ENCODE results near the gene BSPRY.
"Not testable (repeated sequence)": the region's sequence is repeated elsewhere in the genome, so short reads cannot be mapped to it uniquely, and the experiment has no call there.

BSPRY gene

DNA sequence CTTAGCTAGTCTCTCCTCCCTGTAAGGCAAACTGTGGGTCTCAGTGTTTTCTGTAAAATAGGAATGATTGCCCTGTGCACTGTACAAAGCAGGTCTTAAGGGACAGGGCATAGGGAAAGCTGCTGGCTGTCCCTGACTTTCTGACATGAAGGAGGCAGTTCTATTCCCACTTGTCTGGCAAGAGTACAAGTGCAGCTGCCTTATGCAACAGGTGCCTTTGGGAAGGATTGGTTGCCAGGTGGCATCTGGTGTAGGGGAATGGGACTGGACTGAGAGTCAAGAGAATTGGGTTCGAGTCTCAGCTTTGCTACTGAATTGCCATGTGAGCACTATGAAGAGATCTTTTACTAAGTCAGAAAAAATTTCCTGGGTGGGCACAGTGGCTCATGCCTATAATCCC is 10.0 kb downstream of the BSPRY start:
- Histone ChIP-seq H3K4me1 (ENCODE audit: control insufficient read depth, insufficient read depth, low read length) (peaks cover 9% of the 10 kb centered on the region), H3K9ac (ENCODE audit: low read length) (no peak overlapping the region), H3K27me3 (replicated peaks; ENCODE audit: control insufficient read depth, insufficient read depth, low read length) (peaks cover 28% of the 10 kb centered on the region), H3K9me3 (ENCODE audit: control insufficient read depth, low read length) (no peaks in the 10 kb centered on the region), H3K36me3 (ENCODE audit: control insufficient read depth, insufficient read depth, low read length, severe bottlenecking) (no peaks in the 10 kb centered on the region), H3K4me3 (ENCODE audit: low read length) (no peak overlapping the region)
- no peak for DNase-seq (ENCODE audit: low read depth)

DNA sequence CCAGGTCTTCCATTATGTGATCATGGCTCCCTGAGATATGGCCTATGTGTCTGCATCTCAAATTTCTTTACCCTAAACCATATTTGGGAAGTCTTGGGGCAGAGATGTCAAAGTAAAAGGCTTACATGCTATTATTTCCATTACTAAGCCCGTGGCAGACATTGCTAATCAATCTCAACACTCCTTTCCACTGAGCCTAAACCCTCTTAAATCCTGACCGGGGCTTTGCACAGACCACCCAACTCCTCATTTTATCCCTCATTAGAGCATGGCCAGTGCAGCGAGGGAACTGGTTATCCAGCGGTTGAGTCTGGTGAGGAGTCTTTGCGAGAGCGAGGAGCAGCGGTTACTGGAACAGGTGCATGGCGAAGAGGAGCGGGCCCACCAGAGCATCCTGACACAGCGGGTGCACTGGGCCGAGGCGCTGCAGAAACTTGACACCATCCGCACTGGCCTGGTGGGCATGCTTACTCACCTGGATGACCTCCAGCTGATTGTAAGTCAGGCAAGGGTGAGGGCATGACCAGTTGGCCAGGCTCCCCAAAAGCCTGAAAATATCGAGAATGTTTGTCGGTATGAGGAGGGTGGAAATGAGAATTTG is 11.0 kb downstream of the BSPRY start:
- Histone ChIP-seq H3K36me3 (ENCODE audit: control insufficient read depth, insufficient read depth, low read length, severe bottlenecking) (no peaks in the 10 kb centered on the region), H3K9ac (ENCODE audit: low read length) (no peak overlapping the region), H3K4me3 (ENCODE audit: low read length) (no peak overlapping the region), H3K9me3 (ENCODE audit: control insufficient read depth, low read length) (no peaks in the 10 kb centered on the region), H3K4me1 (ENCODE audit: control insufficient read depth, insufficient read depth, low read length) (peaks cover 12% of the 10 kb centered on the region), H3K27me3 (replicated peaks; ENCODE audit: control insufficient read depth, insufficient read depth, low read length) (peaks cover 18% of the 10 kb centered on the region)
- DNase-seq (ENCODE audit: low read depth) = no peak

DNA sequence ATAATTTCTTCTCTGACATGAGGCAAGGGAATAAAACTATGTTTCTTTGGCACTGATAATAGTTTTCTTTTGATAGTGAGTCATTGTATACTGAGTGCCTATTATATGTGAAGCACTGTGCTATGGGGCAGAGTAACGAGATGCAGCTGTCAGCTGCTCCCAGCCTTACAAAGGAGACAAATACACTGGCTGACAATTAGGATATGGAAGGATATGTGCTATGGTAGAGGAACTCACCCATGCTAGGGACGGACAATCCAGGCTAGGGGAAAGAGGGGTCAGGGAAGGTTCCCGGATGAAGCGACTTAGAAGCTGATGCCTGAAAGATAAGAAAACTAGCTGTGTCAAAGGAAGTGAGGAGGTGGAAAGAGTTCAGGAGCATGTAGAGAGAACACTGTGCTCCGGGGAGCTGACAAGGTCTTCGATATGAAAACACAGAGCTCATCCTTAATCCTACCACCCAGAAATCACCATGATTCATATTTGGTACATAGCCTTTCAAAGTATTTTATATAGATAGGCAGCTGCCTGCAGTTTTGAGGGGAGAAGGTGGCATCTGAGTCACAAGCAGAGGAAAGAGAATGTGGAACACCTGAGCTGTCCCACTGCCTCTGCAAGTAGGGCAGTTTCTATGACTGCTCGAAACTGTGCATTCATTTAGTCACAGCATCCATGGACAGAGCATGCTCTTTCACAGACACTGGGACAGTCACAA is 12.1 kb downstream of the BSPRY start:
- peaks cover 16% of the 10 kb centered on the region for H3K27me3 ChIP-seq (replicated peaks; ENCODE audit: control insufficient read depth, insufficient read depth, low read length)
- peak; percentile 55 for DNase-seq (ENCODE audit: low read depth)
- no peak overlapping the region for H3K4me3 ChIP-seq (ENCODE audit: low read length)
- no peak overlapping the region for H3K9ac ChIP-seq (ENCODE audit: low read length)
- peaks cover 21% of the 10 kb centered on the region for H3K4me1 ChIP-seq (ENCODE audit: control insufficient read depth, insufficient read depth, low read length)
- no peaks in the 10 kb centered on the region for H3K9me3 ChIP-seq (ENCODE audit: control insufficient read depth, low read length)
- no peaks in the 10 kb centered on the region for H3K36me3 ChIP-seq (ENCODE audit: control insufficient read depth, insufficient read depth, low read length, severe bottlenecking)

DNA sequence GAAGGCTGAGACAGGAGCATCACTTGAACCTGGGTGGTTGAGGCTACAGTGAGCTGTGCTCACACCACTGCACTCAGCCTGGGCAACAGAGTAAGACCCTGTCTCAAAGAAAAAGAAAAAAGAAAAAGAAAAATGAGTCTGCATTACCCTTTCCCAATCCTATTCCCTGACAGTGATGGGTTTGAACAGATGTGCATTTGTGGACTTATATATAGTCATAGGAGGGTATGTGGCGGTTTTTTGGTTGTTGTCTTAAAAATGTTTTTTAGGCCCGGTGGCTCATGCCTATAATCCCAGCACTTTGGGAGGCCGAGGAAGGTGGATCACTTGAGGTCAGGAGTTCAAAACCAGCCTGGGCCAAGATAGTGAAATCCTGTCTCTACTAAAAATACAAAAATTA is 14.0 kb downstream of the BSPRY start:
- DNase-seq (ENCODE audit: low read depth) = no peak
- Histone ChIP-seq H3K9ac (ENCODE audit: low read length) (no peak overlapping the region), H3K4me1 (ENCODE audit: control insufficient read depth, insufficient read depth, low read length) (peaks cover 21% of the 10 kb centered on the region), H3K4me3 (ENCODE audit: low read length) (no peak overlapping the region), H3K36me3 (ENCODE audit: control insufficient read depth, insufficient read depth, low read length, severe bottlenecking) (no peaks in the 10 kb centered on the region), H3K27me3 (replicated peaks; ENCODE audit: control insufficient read depth, insufficient read depth, low read length) (peaks cover 9% of the 10 kb centered on the region), H3K9me3 (ENCODE audit: control insufficient read depth, low read length) (no peaks in the 10 kb centered on the region)

DNA sequence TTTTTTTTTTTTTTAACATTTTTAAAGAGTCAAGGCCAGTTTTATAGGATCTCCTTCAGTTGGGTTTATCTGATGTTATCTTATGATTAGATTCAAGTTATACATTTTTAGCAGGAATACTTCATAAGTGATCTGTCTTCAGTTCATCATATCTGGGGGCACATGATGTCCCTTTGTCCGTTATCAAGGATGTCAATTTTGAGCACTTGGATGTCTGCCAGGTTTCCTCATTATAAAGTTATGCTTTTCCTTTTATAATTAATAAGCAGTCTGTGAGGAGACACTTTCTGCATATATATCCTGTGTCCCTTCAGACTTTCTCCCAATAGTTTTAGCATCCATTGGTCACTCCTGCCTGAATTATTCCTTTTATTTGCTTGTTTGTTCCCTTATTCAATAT is 15.6 kb downstream of the BSPRY start:
- no peak overlapping the region for H3K9ac ChIP-seq (ENCODE audit: low read length)

DNA sequence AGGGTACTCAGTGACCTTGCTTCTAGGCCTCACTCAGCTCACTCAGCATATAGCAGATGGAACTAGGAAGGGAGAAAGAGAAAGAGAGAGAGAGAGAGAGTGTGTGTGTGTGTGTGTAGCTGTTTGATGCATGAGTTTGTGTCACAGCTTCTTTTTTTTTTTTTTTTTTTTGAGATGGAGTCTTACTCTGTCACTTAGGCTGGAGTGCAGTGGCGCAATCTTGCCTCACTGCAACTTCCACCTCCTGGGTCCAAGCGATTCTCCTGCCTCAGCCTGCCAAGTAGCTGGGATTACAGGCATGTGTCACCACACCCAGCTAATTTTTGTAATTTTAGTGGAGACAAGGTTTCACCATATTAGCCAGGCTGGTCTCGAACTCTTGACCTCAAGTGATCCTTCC is 16.3 kb downstream of the BSPRY start:
- not testable (repeated sequence) for H3K36me3 ChIP-seq (ENCODE audit: control insufficient read depth, insufficient read depth, low read length, severe bottlenecking); H3K27me3 ChIP-seq (replicated peaks; ENCODE audit: control insufficient read depth, insufficient read depth, low read length); H3K9me3 ChIP-seq (ENCODE audit: control insufficient read depth, low read length); DNase-seq (ENCODE audit: low read depth); H3K9ac ChIP-seq (ENCODE audit: low read length); H3K4me3 ChIP-seq (ENCODE audit: low read length)
- peaks cover 21% of the 10 kb centered on the region for H3K4me1 ChIP-seq (ENCODE audit: control insufficient read depth, insufficient read depth, low read length)

More for the DNA sequence above, 15.6 kb downstream of the BSPRY start:
- Histone ChIP-seq H3K4me3 (ENCODE audit: low read length) (no peak overlapping the region), H3K27me3 (replicated peaks; ENCODE audit: control insufficient read depth, insufficient read depth, low read length) (no peaks in the 10 kb centered on the region), H3K9me3 (ENCODE audit: control insufficient read depth, low read length) (no peaks in the 10 kb centered on the region), H3K4me1 (ENCODE audit: control insufficient read depth, insufficient read depth, low read length) (peaks cover 21% of the 10 kb centered on the region), H3K36me3 (ENCODE audit: control insufficient read depth, insufficient read depth, low read length, severe bottlenecking) (no peaks in the 10 kb centered on the region)
- DNase-seq (ENCODE audit: low read depth) = no peak

DNA sequence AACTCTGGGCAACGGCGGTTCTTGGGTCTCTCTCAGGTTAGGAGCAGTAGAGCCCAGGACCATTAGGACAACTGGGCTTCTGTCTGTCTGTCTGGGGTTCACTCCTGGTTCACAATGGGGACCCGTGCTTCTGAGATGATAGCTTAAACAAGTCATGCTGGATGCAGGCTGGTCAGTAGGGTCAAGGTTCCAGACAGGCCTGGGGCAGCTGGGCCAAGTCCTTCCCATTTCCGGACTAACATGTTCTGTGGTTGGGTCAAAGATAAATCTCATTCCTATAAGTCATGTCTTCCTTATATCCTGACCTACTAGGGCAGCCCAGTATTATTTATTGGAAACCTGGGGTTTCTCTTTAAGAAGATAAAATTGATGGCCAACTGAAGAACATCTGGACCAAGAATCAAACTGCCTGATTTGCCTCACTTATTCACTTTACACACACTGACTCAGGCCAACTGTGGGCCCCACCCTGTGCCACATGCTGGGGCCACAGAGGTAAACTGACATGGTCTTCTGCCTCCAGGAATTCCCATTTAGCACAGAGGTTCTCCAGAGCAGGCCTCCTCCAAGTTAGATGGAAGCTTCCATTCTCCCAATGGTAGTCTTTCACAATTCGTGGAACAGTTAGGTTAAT is 19.1 kb downstream of the BSPRY start:
- peaks cover 12% of the 10 kb centered on the region for H3K4me1 ChIP-seq (ENCODE audit: control insufficient read depth, insufficient read depth, low read length)
- H3K27me3 ChIP-seq (replicated peaks; ENCODE audit: control insufficient read depth, insufficient read depth, low read length) = no peaks in the 10 kb centered on the region
- peaks cover 4% of the 10 kb centered on the region for H3K36me3 ChIP-seq (ENCODE audit: control insufficient read depth, insufficient read depth, low read length, severe bottlenecking)
- DNase-seq (ENCODE audit: low read depth) = no peak
- no peak overlapping the region for H3K4me3 ChIP-seq (ENCODE audit: low read length)
- H3K9me3 ChIP-seq (ENCODE audit: control insufficient read depth, low read length) = no peaks in the 10 kb centered on the region
- no peak overlapping the region for H3K9ac ChIP-seq (ENCODE audit: low read length)

DNA sequence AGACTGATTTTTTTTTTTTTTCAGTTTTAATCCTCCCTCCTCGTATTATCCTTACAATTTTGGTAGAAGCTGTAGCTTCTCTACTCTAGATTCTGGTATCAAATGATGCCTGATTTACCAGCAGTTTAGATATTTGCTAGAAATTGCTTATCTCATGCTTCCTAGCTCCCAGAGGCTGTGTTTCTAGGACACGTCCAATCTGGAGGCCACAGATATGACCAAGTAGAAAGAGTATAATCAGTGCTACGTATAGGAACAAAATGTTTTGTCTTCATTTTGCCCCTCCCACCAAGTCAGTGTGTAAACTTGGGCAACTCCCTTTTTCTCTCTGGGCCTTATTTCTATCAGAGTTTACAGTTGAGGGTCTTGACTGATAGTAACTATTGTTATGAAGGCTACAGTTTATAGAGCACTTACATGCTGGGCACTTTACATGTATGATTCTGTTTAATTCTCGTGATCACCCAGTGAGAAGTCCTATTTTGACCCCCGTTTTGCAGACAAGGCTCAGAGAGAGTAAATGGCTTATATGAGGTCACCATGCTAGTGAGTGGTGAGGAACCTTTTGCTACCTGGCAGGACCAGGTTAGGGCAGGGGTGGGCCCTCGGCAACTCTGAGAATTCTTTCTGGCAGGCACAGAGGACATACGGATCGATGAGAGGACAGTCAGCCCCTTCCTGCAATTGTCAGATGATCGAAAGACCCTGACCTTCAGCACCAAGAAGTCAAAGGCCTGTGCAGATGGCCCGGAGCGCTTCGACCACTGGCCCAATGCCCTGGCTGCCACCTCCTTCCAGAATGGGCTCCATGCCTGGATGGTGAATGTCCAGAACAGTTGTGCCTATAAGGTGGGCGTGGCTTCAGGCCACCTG is 19.9 kb downstream of the BSPRY start:
- Histone ChIP-seq H3K27me3 (replicated peaks; ENCODE audit: control insufficient read depth, insufficient read depth, low read length) (no peaks in the 10 kb centered on the region), H3K36me3 (ENCODE audit: control insufficient read depth, insufficient read depth, low read length, severe bottlenecking) (peaks cover 12% of the 10 kb centered on the region), H3K4me3 (ENCODE audit: low read length) (no peak overlapping the region), H3K9me3 (ENCODE audit: control insufficient read depth, low read length) (no peaks in the 10 kb centered on the region), H3K9ac (ENCODE audit: low read length) (no peak overlapping the region), H3K4me1 (ENCODE audit: control insufficient read depth, insufficient read depth, low read length) (peaks cover 12% of the 10 kb centered on the region)
- no peak for DNase-seq (ENCODE audit: low read depth)

DNA sequence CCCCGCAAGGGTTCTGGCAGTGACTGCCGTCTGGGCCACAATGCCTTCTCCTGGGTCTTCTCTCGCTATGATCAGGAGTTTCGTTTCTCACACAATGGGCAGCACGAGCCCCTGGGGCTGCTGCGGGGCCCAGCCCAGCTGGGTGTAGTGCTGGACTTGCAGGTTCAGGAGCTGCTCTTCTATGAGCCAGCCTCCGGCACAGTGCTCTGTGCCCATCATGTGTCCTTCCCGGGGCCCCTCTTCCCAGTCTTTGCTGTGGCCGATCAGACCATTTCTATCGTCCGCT is 20.5 kb downstream of the BSPRY start:
- Histone ChIP-seq H3K9ac (ENCODE audit: low read length) (no peak overlapping the region), H3K4me3 (ENCODE audit: low read length) (no peak overlapping the region), H3K36me3 (ENCODE audit: control insufficient read depth, insufficient read depth, low read length, severe bottlenecking) (peaks cover 13% of the 10 kb centered on the region), H3K9me3 (ENCODE audit: control insufficient read depth, low read length) (no peaks in the 10 kb centered on the region), H3K4me1 (ENCODE audit: control insufficient read depth, insufficient read depth, low read length) (peaks cover 12% of the 10 kb centered on the region), H3K27me3 (replicated peaks; ENCODE audit: control insufficient read depth, insufficient read depth, low read length) (no peaks in the 10 kb centered on the region)
- no peak for DNase-seq (ENCODE audit: low read depth)

DNA sequence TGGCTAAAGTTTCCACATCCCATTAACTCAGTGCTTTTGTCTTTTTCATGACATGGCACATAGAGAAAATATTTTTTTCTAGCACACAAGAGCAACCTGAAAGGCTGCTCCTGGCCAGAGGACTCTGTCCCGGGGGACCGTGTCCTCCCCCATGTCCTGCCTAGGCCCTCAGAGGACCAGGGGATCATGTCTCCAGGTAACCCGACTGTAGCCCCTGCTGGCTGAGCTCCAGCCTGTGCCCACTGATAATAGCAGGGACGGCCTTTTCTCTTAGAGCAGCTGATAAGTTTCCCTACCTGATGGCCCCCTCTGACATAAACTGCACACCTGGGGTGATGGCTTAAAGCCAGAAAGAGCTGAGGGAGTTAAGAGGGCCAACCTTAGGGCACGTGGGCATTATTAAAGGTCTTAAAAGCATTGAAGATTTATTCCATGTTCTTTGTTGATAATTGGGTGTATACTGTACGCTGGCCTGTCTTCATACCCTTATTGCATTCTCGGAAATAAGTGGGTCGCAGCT is 21.5 kb downstream of the BSPRY start:
- Histone ChIP-seq H3K36me3 (ENCODE audit: control insufficient read depth, insufficient read depth, low read length, severe bottlenecking) (peaks cover 13% of the 10 kb centered on the region), H3K4me3 (ENCODE audit: low read length) (no peak overlapping the region), H3K27me3 (replicated peaks; ENCODE audit: control insufficient read depth, insufficient read depth, low read length) (no peaks in the 10 kb centered on the region), H3K9me3 (ENCODE audit: control insufficient read depth, low read length) (no peaks in the 10 kb centered on the region), H3K4me1 (ENCODE audit: control insufficient read depth, insufficient read depth, low read length) (peaks cover 11% of the 10 kb centered on the region), H3K9ac (ENCODE audit: low read length) (no peak overlapping the region)
- no peak for DNase-seq (ENCODE audit: low read depth)

DNA sequence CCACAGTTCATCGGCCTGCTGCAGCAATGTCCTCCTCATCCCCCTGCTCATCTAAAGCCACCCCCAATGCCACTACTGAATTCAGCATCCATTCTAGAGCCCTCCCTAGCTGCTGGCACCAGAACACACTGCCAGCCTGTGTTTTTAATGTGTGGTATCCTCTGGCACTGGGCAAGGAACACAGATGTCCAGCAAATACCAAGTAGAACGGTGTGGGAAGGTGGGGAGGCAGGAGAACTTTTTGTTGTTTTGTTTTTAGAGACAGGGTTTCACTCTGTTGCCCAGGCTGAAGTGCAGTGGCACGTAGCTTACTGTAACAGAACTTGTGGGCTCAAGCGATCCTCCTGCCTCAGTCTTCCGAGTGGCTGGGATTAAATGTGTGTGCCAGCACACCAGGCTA is 22.7 kb downstream of the BSPRY start:
- Histone ChIP-seq H3K9ac (ENCODE audit: low read length) (no peak overlapping the region), H3K4me1 (ENCODE audit: control insufficient read depth, insufficient read depth, low read length) (peaks cover 5% of the 10 kb centered on the region)
- DNase-seq (ENCODE audit: low read depth) = no peak

More for the DNA sequence above, 22.7 kb downstream of the BSPRY start:
- Histone ChIP-seq H3K9me3 (ENCODE audit: control insufficient read depth, low read length) (no peaks in the 10 kb centered on the region), H3K27me3 (replicated peaks; ENCODE audit: control insufficient read depth, insufficient read depth, low read length) (no peaks in the 10 kb centered on the region), H3K4me3 (ENCODE audit: low read length) (no peak overlapping the region), H3K36me3 (ENCODE audit: control insufficient read depth, insufficient read depth, low read length, severe bottlenecking) (peaks cover 13% of the 10 kb centered on the region)

Data from adipocyte (in vitro differentiated cells).